Measurements from ENCODE around the gene DCAF4L1. TPM values are rescaled to one million over a fixed set of nuclear protein-coding genes. Genes with fewer than 3 reads are reported as not detected.

Gene DCAF4L1
- total and polyA plus RNA-seq, 5 donors: 0.07 to 0.42 (median 0.12) TPM

Other genes with a start within 250 kb of the DCAF4L1 start
- under 1 TPM in 1 of 4 donors, not detected in 3; 0.11 TPM for gene PHOX2B, start 233.0 kb upstream of the DCAF4L1 start, total RNA-seq
- gene PHOX2B, start 233.0 kb upstream of the DCAF4L1 start, polyA plus RNA-seq: 0.16 TPM
- 10 to 100 TPM; 22.1 to 32.1 (median 27.5) TPM for gene TMEM33, start 46.3 kb upstream of the DCAF4L1 start, total RNA-seq
- 8.9 TPM for gene TMEM33, start 46.3 kb upstream of the DCAF4L1 start, polyA plus RNA-seq
- 10 to 100 TPM; 62.3 to 72.1 (median 69.7) TPM for gene SLC30A9, start 8.8 kb downstream of the DCAF4L1 start, total RNA-seq
- 17.8 TPM for gene SLC30A9, start 8.8 kb downstream of the DCAF4L1 start, polyA plus RNA-seq
- gene BEND4, start 170.9 kb downstream of the DCAF4L1 start, total RNA-seq: under 1 TPM in 3 of 4 donors, not detected in 1; 0.03 to 0.09 (median 0.06) TPM
- gene BEND4, start 170.9 kb downstream of the DCAF4L1 start, polyA plus RNA-seq: under 0.01 TPM